Activated CD4-positive, alpha-beta memory T cell treated with anti-CD3 and anti-CD28 coated beads, Interleukin-2, amount 10 ng/mL, durations not matched to agents 7 days and 5 days (primary cell): Measurements from ENCODE around the gene KNSTRN. TPM values are rescaled to one million over a fixed set of nuclear protein-coding genes. Genes with fewer than 3 reads are reported as not detected.

Source experiments
- CTCF ChIA-PET: fragments of 350-600 bp; sonication (Branson Sonifier 250); formaldehyde crosslinking; loops from one replicate; lab custom pipeline; 2021; ENCODE audit warnings: antibody characterized with exemption, inconsistent platforms; lab: Charles Lee
- POLR2A ChIA-PET: fragments of 350-600 bp; sonication (Branson Sonifier 250); formaldehyde crosslinking; loops from one replicate; lab custom pipeline; 2021; ENCODE audit warnings: antibody characterized with exemption; lab: Charles Lee
- DNase-seq: peaks from one replicate; pipeline ENCODE4 v3.0.0-alpha.2; 2020
- H3K27ac Mint-ChIP-seq: one replicate; pipeline ENCODE4 v1.8.0; 2021; ENCODE audit warnings: mild to moderate bottlenecking, mixed read lengths
- H3K27me3 Mint-ChIP-seq: one replicate; pipeline ENCODE4 v1.8.0; 2021; ENCODE audit warnings: mixed read lengths
- H3K36me3 Mint-ChIP-seq: one replicate; pipeline ENCODE4 v1.8.0; 2021; ENCODE audit warnings: low read depth, mixed read lengths
- H3K4me1 Mint-ChIP-seq: one replicate; pipeline ENCODE4 v1.8.0; 2021; ENCODE audit warnings: mixed read lengths
- H3K4me3 Mint-ChIP-seq: one replicate; pipeline ENCODE4 v1.8.0; 2021; ENCODE audit warnings: mild to moderate bottlenecking, mixed read lengths
- H3K9me3 Mint-ChIP-seq: one replicate; pipeline ENCODE4 v1.8.0; 2021; ENCODE audit warnings: mixed read lengths
- total RNA-seq, 2 experiments: library from RNA; stranded (reverse); gene quantifications; one replicate each; pipeline ENCODE4 v1.2.3, GENCODE V29; 2021

KNSTRN gene
- total RNA-seq, 2 experiments from 2014 or later = 54.2 to 54.3 TPM

DNA sequence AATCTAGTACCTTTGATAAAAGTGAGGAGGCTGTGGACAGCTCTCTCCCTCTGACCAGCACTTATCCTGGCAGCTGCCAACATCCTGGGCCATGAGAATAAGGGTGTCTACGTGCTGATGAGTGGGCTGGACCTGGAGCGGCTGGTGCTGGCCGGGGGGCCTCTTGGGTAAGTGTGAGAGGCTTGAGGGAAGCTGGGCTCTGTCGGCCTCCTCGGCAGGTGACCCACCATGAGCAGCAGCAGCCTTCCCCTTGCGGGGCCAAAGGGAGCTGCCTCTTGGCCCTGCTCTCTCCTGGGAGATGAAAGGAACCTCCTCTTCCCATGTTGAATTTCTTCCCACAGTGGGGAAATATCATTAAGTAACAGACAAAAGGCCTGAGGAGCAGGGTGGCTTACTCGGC, 32.3 kb downstream of the KNSTRN start:
- ChIA-PET CTCF (interaction anchor here (0.7 to 2.9 kb wide), 3 partner anchors 9 to 76 kb away, joined by 3 to 10 read pairs (median 5); partner anchors contain the start of gene IVD), POLR2A (interaction anchor here (0.8 to 1.2 kb wide), 2 partner anchors 10 to 27 kb away, joined by 3 read pairs; partner anchors contain the start of gene BAHD1)
- peaks cover 4% of the 10 kb centered on the region for H3K4me1 Mint-ChIP-seq
- DNase-seq = no peak
- no peaks in the 10 kb centered on the region for H3K27me3 Mint-ChIP-seq
- no peak overlapping the region for H3K4me3 Mint-ChIP-seq
- no peaks in the 10 kb centered on the region for H3K9me3 Mint-ChIP-seq
- H3K27ac Mint-ChIP-seq = no peak overlapping the region
- H3K36me3 Mint-ChIP-seq = peaks cover 43% of the 10 kb centered on the region

DNA sequence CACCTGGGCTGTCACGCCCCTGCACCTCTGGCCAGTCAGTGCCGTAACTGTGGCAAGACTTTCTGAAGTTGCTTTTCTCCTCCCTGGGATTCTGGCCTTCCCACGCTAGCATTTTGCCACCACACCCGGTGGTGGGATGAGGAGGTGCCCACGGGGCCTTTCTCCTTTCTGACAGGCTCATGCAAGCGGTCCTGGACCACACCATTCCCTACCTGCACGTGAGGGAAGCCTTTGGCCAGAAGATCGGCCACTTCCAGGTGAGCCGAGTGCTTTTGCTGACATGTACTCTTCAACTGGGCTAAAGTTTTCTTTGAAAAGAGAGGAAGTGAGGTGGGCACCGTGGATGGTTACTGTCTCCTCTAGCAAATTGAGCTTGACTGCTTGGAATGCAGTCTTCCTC, 32.7 kb downstream of the KNSTRN start:
- no peak for DNase-seq
- Mint-ChIP-seq H3K27me3 (no peaks in the 10 kb centered on the region), H3K27ac (no peak overlapping the region), H3K4me3 (no peak overlapping the region), H3K36me3 (peaks cover 40% of the 10 kb centered on the region), H3K9me3 (no peaks in the 10 kb centered on the region), H3K4me1 (peaks cover under 1% of the 10 kb centered on the region)
- ChIA-PET POLR2A (interaction anchor here (1.0 to 1.2 kb wide), 2 partner anchors 9 to 26 kb away, joined by 3 read pairs; partner anchors contain the start of gene BAHD1), CTCF (interaction anchor here (2.9 kb wide), 1 partner anchor 76 kb away, joined by 10 read pairs; no protein-coding TSS in a partner anchor)

DNA sequence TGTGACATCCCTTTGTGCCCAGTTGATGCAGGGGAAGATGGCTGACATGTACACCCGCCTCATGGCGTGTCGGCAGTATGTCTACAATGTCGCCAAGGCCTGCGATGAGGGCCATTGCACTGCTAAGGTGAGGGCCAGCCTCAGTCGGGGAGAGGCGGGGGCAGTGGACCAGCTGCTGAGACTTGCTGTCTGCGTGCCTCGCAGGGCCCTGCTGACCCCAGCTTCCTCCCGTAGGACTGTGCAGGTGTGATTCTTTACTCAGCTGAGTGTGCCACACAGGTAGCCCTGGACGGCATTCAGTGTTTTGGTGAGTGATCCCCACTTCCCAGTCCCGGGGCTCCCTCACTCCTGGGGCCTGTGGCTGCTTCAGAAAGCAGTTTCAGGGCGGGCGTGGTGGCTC, 33.5 kb downstream of the KNSTRN start:
- Mint-ChIP-seq H3K36me3 (peaks cover 32% of the 10 kb centered on the region), H3K9me3 (no peaks in the 10 kb centered on the region), H3K4me3 (no peak overlapping the region), H3K27me3 (peaks cover 1% of the 10 kb centered on the region), H3K27ac (no peak overlapping the region), H3K4me1 (no peaks in the 10 kb centered on the region)
- no peak for DNase-seq
- ChIA-PET CTCF (interaction anchor here (0.7 kb wide), 1 partner anchor 71 kb away, joined by 4 read pairs; no protein-coding TSS in a partner anchor), POLR2A (interaction anchor here (1.0 to 1.6 kb wide), 3 partner anchors 10 to 48 kb away, joined by 3 to 7 read pairs (median 3); partner anchors contain the start of gene BAHD1)

DNA sequence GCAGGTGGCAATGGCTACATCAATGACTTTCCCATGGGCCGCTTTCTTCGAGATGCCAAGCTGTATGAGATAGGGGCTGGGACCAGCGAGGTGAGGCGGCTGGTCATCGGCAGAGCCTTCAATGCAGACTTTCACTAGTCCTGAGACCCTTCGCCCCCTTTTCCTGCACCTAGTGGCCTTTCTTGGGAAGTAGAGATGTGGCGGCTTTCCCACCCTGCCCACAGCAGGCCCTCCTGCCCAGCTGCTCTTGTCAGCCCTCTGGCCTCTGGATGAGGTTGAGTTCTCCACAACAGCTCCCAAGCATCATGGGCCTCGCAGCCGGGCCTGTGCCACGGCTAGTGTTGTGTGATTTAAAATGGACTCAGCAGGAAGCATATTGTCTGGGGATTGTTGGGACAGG, 35.6 kb downstream of the KNSTRN start:
- no peak for DNase-seq
- no peaks in the 10 kb centered on the region for H3K9me3 Mint-ChIP-seq
- peak overlapping the region; percentile 8 for H3K27ac Mint-ChIP-seq
- peaks cover 16% of the 10 kb centered on the region for H3K36me3 Mint-ChIP-seq
- ChIA-PET CTCF (interaction anchor here (1.0 to 1.2 kb wide), 2 partner anchors 73 to 80 kb away, joined by 3 read pairs; no protein-coding TSS in a partner anchor), POLR2A (interaction anchor here (1.3 to 1.7 kb wide), 2 partner anchors 12 to 14 kb away, joined by 3 to 4 read pairs; partner anchors contain the start of gene IVD)
- peaks cover 1% of the 10 kb centered on the region for H3K27me3 Mint-ChIP-seq
- no peak overlapping the region for H3K4me3 Mint-ChIP-seq
- peaks cover 2% of the 10 kb centered on the region for H3K4me1 Mint-ChIP-seq

DNA sequence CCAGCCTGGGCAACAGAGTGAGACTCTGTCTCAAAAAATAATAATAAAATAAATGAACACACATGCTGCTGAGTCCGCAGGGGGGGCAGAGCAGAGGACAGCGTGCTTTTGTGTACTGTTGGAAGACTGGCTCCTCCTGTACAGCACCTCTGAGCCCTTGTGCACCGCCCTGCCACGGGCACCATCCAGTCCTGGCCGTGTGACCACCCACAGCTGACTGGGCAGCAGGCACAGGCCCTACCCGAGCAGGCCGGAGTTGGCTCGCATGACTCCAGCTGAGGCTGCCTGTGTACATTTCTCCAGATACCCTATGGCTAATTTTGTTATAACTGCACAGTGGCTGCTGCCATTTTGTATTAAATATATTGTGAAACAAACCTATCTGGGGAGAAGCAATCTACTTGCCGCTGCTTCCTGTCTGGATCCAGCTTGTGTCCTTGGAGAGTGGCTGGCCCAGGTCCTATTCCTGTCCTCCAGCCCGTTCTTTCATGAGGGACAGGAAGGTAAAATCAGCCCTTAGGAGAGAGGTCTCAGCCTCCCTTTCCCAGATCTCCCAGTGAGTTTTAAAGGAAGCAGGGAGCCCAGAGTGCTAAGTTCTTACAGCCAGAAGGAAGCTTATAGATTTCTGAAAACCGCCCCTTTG, 37.7 kb downstream of the KNSTRN start:
- Mint-ChIP-seq H3K4me1 (peaks cover 2% of the 10 kb centered on the region), H3K4me3 (no peak overlapping the region), H3K27me3 (peaks cover 1% of the 10 kb centered on the region), H3K36me3 (peaks cover 7% of the 10 kb centered on the region), H3K9me3 (no peaks in the 10 kb centered on the region), H3K27ac (no peak overlapping the region)
- POLR2A ChIA-PET = interaction anchor here (2.2 to 2.3 kb wide), 2 partner anchors 12 to 52 kb away, joined by 5 to 10 read pairs; no protein-coding TSS in a partner anchor
- DNase-seq = no peak
- CTCF ChIA-PET = interaction anchor here (0.9 to 7.4 kb wide), 6 partner anchors 9 to 202 kb away, joined by 3 to 143 read pairs (median 5); partner anchors contain the start of genes CCDC9B and IVD

DNA sequence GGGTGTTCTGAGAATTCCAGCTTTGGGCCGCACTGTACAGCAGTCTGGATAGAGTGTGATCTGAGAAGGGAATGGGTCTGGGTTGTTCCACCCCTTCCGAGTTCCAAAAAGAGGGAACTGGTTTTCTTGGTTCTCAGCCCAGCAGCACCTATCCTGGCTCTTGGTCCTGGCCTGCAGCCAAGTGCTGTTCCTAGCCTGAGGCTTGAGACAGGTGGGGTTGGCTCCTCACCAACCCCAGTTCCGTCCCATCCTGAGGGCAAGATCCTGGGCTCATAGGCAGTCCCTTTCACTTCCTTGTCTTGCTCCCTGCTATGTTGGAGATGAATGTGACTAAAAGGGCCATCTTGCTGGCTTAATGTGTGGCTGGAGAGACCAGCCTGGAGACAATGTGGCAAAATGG, 38.3 kb downstream of the KNSTRN start:
- H3K27ac Mint-ChIP-seq = no peak overlapping the region

DNA sequence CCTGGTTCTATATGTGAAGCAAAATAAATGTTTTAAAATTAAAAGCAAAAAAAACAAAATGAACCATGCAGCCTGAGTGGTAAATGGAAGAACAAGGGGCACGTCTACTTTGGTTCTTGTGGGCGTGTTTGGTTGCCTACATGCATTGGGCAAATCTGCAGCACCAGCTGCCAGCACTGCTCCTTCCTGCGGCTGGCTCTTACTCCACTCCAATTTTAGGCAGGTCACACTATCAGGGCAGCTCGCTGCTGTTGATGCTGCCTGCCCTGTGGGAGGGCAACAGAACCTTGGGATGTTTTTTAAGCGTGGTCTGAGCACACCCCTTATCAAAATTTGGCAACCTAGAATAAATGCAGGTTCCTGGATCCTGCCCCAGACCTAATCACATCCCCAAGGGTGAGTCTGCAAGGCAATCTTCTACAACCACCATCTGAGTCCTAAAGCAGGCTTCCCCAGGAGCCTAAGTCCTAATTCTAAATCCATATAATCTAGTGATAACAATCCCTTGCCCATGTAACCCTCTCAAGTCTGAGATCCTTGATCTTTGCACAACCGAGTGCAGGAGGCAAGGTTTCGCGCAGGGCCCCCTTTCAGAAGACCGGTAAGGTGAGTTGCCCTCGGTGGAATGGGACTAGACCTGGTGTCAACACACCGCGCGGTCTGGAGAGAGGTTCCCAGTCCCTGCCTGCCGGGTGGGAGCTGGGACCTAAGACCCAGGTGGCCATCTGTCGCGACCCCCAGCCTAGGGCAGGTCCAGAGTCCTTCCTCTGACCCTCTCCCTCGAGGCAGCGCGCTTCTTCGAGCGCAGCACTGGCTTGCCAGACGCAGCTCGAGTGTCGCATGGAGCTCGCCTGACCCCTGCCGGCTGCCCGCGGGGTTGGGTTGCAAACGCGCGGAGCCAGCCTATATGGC, 39.0 kb downstream of the KNSTRN start:
- H3K27me3 Mint-ChIP-seq = peaks cover 1% of the 10 kb centered on the region
- CTCF ChIA-PET = interaction anchor here (0.6 to 7.4 kb wide), 21 partner anchors 15 to 150 kb away, joined by 3 to 143 read pairs (median 5); partner anchors contain the start of genes BAHD1, CCDC9B, INAFM2 and IVD
- H3K4me3 Mint-ChIP-seq = no peak overlapping the region
- no peaks in the 10 kb centered on the region for H3K36me3 Mint-ChIP-seq
- H3K9me3 Mint-ChIP-seq = no peaks in the 10 kb centered on the region
- POLR2A ChIA-PET = interaction anchor here (0.7 to 2.2 kb wide), 8 partner anchors 13 to 79 kb away, joined by 3 to 10 read pairs (median 4); partner anchors contain the start of genes BAHD1, IVD and KNSTRN
- H3K4me1 Mint-ChIP-seq = peaks cover 2% of the 10 kb centered on the region
- DNase-seq = peak; percentile 84
- H3K27ac Mint-ChIP-seq = no peak overlapping the region

More for the DNA sequence above, 38.3 kb downstream of the KNSTRN start:
- DNase-seq = no peak
- Mint-ChIP-seq H3K36me3 (peaks cover 2% of the 10 kb centered on the region), H3K4me3 (no peak overlapping the region), H3K4me1 (peaks cover 2% of the 10 kb centered on the region), H3K9me3 (no peaks in the 10 kb centered on the region), H3K27me3 (peaks cover 1% of the 10 kb centered on the region)
- POLR2A ChIA-PET = interaction anchor here (1.1 to 2.3 kb wide), 3 partner anchors 13 to 53 kb away, joined by 3 to 10 read pairs (median 5); no protein-coding TSS in a partner anchor
- CTCF ChIA-PET = interaction anchor here (0.9 to 7.4 kb wide), 8 partner anchors 9 to 203 kb away, joined by 3 to 143 read pairs (median 8); partner anchors contain the start of genes CCDC9B, INAFM2 and IVD

DNA sequence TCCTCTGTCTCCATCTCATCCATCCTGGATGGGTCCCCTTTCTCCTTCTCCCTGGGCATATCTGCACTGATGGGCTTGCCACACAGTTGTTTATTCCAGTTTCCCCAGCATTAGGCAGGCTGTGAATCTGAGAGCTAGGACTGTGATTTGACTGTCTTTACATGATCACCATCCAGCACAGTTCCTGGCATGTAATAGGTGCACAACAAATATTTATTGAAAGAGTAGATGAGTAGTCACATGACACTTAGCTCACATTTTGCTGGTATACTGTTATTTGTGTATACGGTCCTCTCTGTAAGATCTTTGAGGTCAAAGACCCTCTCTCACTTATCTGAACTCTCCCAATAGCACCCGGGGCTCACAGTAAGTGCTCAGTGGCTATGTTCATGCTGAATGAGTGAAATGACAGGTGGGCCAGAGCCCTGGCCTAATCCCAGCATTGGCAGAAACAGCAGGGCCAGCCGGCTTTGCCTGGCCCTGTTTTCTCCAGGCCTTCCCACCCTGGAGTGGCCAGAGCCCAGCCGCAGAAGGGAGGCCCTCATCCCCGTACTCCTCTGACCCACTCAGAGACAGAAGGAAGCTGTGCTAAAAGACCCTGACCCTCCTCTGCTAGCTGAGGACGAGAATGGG, 42.1 kb downstream of the KNSTRN start:
- no peak overlapping the region for H3K4me3 Mint-ChIP-seq
- H3K27me3 Mint-ChIP-seq = peaks cover 6% of the 10 kb centered on the region
- CTCF ChIA-PET = interaction anchor here (0.6 to 7.4 kb wide), 3 partner anchors 84 to 149 kb away, joined by 3 to 143 read pairs (median 11); partner anchors contain the start of gene CCDC9B
- peaks cover 2% of the 10 kb centered on the region for H3K4me1 Mint-ChIP-seq
- H3K9me3 Mint-ChIP-seq = no peaks in the 10 kb centered on the region
- POLR2A ChIA-PET = interaction anchor here (0.9 to 1.5 kb wide), 3 partner anchors 14 to 19 kb away, joined by 3 read pairs; partner anchors contain the start of gene IVD
- H3K27ac Mint-ChIP-seq = no peak overlapping the region
- H3K36me3 Mint-ChIP-seq = no peaks in the 10 kb centered on the region
- DNase-seq = no peak

DNA sequence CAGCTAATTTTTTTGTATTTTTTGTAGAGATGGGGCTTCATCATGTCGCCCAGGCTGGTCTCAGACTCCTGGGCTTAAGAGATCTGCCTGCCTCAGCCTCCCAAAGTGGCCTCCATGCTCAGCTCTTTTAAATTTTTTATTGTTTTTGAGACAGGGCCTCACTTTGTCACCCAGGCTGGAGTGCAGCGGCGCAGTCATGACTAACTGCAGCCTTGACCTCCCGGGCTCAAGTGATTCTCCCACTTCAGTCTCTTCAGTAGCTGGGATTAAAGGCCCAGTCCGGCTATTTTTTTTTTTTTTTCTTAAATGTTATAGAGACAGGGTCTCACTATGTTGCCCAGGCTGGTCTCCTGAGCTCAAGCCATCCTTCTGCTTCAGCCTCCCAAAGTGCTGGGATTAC, 43.2 kb downstream of the KNSTRN start:
- no peak overlapping the region for H3K4me3 Mint-ChIP-seq
- H3K36me3 Mint-ChIP-seq = no peaks in the 10 kb centered on the region
- ChIA-PET POLR2A (interaction anchor here (0.7 to 1.3 kb wide), 3 partner anchors 11 to 43 kb away, joined by 3 read pairs; partner anchors contain the start of gene KNSTRN), CTCF (interaction anchor here (7.4 kb wide), 1 partner anchor 85 kb away, joined by 143 read pairs; the partner anchor contains the start of gene CCDC9B)
- H3K4me1 Mint-ChIP-seq = peaks cover 2% of the 10 kb centered on the region
- peaks cover 8% of the 10 kb centered on the region for H3K27me3 Mint-ChIP-seq
- H3K27ac Mint-ChIP-seq = no peak overlapping the region
- no peak for DNase-seq
- H3K9me3 Mint-ChIP-seq = no peaks in the 10 kb centered on the region

DNA sequence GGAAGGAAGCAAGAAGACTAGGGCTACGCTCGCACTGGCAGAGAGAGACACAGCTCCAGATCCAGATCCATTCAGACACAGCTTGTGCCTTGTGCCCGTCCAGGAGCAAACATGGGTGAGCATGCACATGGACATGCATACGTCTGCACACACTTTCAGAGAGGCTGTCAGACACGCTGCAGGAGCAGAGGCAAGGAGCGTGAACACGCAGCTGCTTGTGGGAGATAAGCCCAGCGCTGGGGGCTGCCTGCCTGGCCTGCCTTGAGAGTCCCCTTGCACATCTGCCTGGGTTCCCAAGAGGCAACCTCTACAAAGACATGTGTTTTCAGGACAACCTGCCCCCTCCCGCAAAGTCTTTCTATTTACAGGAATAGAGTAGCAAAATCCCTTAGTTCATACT, 44.7 kb downstream of the KNSTRN start:
- CTCF ChIA-PET = interaction anchor here (7.4 kb wide), 1 partner anchor 87 kb away, joined by 143 read pairs; the partner anchor contains the start of gene CCDC9B
- Mint-ChIP-seq H3K4me1 (no peaks in the 10 kb centered on the region), H3K4me3 (no peak overlapping the region), H3K27me3 (peaks cover 10% of the 10 kb centered on the region), H3K36me3 (no peaks in the 10 kb centered on the region), H3K9me3 (no peaks in the 10 kb centered on the region), H3K27ac (no peak overlapping the region)
- DNase-seq = no peak
- POLR2A ChIA-PET = no interaction called here

DNA sequence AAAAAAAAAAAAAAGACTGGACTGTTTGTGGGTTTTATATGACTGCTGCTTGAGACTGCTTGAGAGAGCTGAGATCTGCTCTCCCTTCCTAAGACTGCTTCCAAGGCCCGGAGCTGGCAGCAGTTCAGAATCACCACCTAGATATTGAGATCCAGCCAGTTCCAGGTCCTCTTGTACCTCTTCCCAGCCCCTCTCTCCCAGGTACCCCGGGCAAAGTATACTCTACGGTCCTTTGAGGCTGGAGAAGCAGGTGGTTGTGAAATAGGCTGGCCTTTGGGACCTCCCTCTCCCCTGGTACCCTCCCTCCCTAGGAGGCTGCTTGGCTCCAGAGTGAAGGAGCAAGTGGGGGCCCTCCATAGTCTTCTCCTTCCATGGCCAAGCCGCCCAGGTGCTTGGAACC, 45.7 kb downstream of the KNSTRN start:
- POLR2A ChIA-PET = no interaction called here
- Mint-ChIP-seq H3K36me3 (no peaks in the 10 kb centered on the region), H3K9me3 (no peaks in the 10 kb centered on the region), H3K4me3 (no peak overlapping the region), H3K27me3 (peaks cover 14% of the 10 kb centered on the region), H3K27ac (no peak overlapping the region), H3K4me1 (no peaks in the 10 kb centered on the region)
- DNase-seq = no peak
- CTCF ChIA-PET = no interaction called here
